A549 (cell line): Measurements from ENCODE around the gene TEN1.

ENCODE experiments used
- CBX8 ChIP-seq: fragments of 200-600 bp; sonication (generic); IDR thresholded peaks from 2 replicates; pipeline ENCODE4 v1.6.1; 2016
- CTCF ChIP-seq: fragments of >200 bp; sonication (Bioruptor Twin); formaldehyde crosslinking; IDR thresholded peaks from 3 replicates; pipeline ENCODE4 v1.5.1; 2016
- EHMT2 ChIP-seq: fragments of 200-600 bp; sonication (generic); IDR thresholded peaks from 2 replicates; pipeline ENCODE4 v1.6.1; 2016; ENCODE audit warnings: antibody characterized with exemption, low read depth, mild to moderate bottlenecking, moderate library complexity
- EP300 ChIP-seq, 2 experiments: fragments of >200 bp; sonication (Bioruptor Twin); formaldehyde crosslinking; IDR thresholded peaks; 2 replicates in 1 of 2; 3 replicates in 1 of 2; pipeline ENCODE4 v1.6.1; 2016 to 2017
- JUN ChIP-seq, 2 experiments: fragments of >200 bp; sonication (Bioruptor Twin); formaldehyde crosslinking; IDR thresholded peaks; 2 replicates in 1 of 2; 3 replicates in 1 of 2; pipeline ENCODE4 v1.6.1; 2016 to 2017
- JUNB ChIP-seq: fragments of >200 bp; sonication (Bioruptor Twin); formaldehyde crosslinking; IDR thresholded peaks from 2 replicates; pipeline ENCODE4 v1.6.1; 2016
- KDM1A ChIP-seq: fragments of 200-600 bp; sonication (generic); IDR thresholded peaks from 2 replicates; pipeline ENCODE4 v1.6.1; 2016; ENCODE audit warnings: low read depth, mild to moderate bottlenecking
- MAZ ChIP-seq: fragments of 150-350 bp; IDR thresholded peaks from 2 replicates; pipeline ENCODE4 v1.6.1; 2014; ENCODE audit warnings: antibody characterized with exemption, low read depth, low read length, borderline replicate concordance
- POLR2A ChIP-seq: IDR thresholded peaks from 2 replicates; pipeline ENCODE4 v1.6.1; 2012; ENCODE audit warnings: mild to moderate bottlenecking, low read length
- RCOR1 ChIP-seq: fragments of 150-350 bp; IDR thresholded peaks from 2 replicates; pipeline ENCODE4 v1.6.1; 2014; ENCODE audit warnings: antibody characterized with exemption, low read length, low read depth
- REST ChIP-seq: fragments of 200-600 bp; sonication (generic); IDR thresholded peaks from 2 replicates; pipeline ENCODE4 v1.6.1; 2016; ENCODE audit warnings: antibody characterized with exemption, mild to moderate bottlenecking, moderate library complexity
- SMC3 ChIP-seq: fragments of >200 bp; sonication (Bioruptor Twin); formaldehyde crosslinking; IDR thresholded peaks from 3 replicates; pipeline ENCODE4 v1.6.1; 2018; ENCODE audit warnings: inconsistent platforms
- ZSCAN20 ChIP-seq: fragments of 250-450 bp; sonication (Bioruptor Pico); IDR thresholded peaks from 2 replicates; pipeline ENCODE4 v1.8.0; 2022; ENCODE audit warnings: mild to moderate bottlenecking, moderate library complexity

DNA sequence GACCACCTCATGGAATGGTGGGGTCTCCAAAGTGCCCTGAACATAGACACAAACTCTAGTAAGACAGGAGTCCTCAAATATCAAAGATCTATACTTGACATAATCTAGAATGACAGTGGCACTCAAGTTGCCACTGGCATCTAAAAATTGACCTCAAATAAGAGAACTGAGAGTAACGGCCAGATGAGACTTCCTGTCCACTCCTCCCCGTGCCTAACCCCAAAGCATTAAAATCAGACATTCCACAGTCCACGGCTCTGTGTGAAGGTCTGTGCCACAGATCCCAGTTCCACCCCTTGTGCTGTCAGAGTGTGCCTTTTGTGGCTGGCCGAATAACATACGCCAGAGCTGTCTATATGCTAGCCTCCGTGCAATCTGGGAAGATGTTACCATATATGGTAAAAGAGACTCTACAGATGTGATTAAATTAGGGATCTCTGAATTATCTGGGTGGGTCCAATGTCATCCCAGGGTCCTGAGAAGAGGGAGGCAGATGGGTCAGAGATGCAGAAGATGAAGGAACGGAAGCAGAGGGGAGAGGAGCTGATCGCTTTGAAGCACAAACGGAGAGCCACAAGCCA is 69.1 kb downstream of the TEN1 start:
- no peak for TF ChIP-seq CTCF
- TF ChIP-seq EHMT2 = no peak
- TF ChIP-seq JUNB = no peak
- no peak for TF ChIP-seq RCOR1
- TF ChIP-seq ZSCAN20 (CRISPR knock-in tag) = no peak
- no peak for TF ChIP-seq REST
- no peak for TF ChIP-seq POLR2A
- no peak for TF ChIP-seq KDM1A
- no peak for TF ChIP-seq MAZ
- TF ChIP-seq JUN (IDR thresholded peaks at IDR 0.05) = no peak
- TF ChIP-seq EP300 (IDR thresholded peaks at IDR 0.05) = no peak
- no peak for TF ChIP-seq CBX8
- TF ChIP-seq SMC3 = no peak
